B cell (primary cell): ENCODE results near the gene SOX13. TPM values are rescaled to one million over a fixed set of nuclear protein-coding genes. Genes with fewer than 3 reads are reported as not detected.

Source experiments
- ATAC-seq: fragments of 200-7000 bp; cut with Tn5 transposase; one replicate; pipeline ENCODE4 v1.10.0; 2021; ENCODE audit warnings: low read depth, mild to moderate bottlenecking, moderate number of reproducible peaks, moderate library complexity
- CTCF ChIA-PET: fragments of 350-600 bp; sonication (Branson Sonifier 250); formaldehyde crosslinking; loops from one replicate; lab custom pipeline; 2021; ENCODE audit warnings: antibody characterized with exemption, inconsistent platforms; lab: Charles Lee
- POLR2A ChIA-PET: fragments of 350-600 bp; sonication (Branson Sonifier 250); formaldehyde crosslinking; loops from one replicate; lab custom pipeline; 2021; ENCODE audit warnings: antibody characterized with exemption; lab: Charles Lee
- DNase-seq: peaks from one replicate; pipeline ENCODE4 v3.0.0; 2013
- H2AFZ ChIP-seq: 2 replicates; pipeline ENCODE4 v1.6.1; 2012; ENCODE audit warnings: mild to moderate bottlenecking, low read depth, low read length; ENCODE audit not compliant: insufficient read depth, poor library complexity, severe bottlenecking
- H3K27ac ChIP-seq, 2 donors: 1 replicate in 1 of 2; 2 replicates in 1 of 2; pipeline ENCODE4 v1.5.1; 2012 to 2013; ENCODE audit warnings: low read length in 2 of 2, mild to moderate bottlenecking in 2 of 2, moderate library complexity in 1 of 2
- H3K27me3 ChIP-seq, 4 experiments: fragments of 200-600 bp in 1 of 4; sonication (generic) in 1 of 4; replicated peaks in 1 of 4; 1 replicate in 2 of 4; 2 replicates in 2 of 4; pipeline versions ENCODE4 v1.6.1 to v1.7.0; 2013 to 2016; ENCODE audit warnings: low read length in 3 of 4, mild to moderate bottlenecking in 2 of 4, mixed read lengths in 1 of 4, moderate library complexity in 1 of 4; ENCODE audit not compliant: insufficient read depth in 4 of 4, control insufficient read depth in 3 of 4; ENCODE audit errors: control extremely low read depth in 1 of 4
- H3K36me3 ChIP-seq, 2 experiments: replicated peaks in 1 of 2; 1 replicate in 1 of 2; 2 replicates in 1 of 2; pipeline versions ENCODE4 v1.6.1 to v1.7.1; 2013; ENCODE audit warnings: low read length in 1 of 2; ENCODE audit not compliant: insufficient read depth in 2 of 2, control insufficient read depth in 1 of 2; ENCODE audit errors: control extremely low read depth in 1 of 2, extremely low read depth in 1 of 2
- H3K4me1 ChIP-seq, 2 donors: fragments of 200-600 bp in 1 of 2; sonication (generic) in 1 of 2; 1 replicate in 1 of 2; 2 replicates in 1 of 2; pipeline versions ENCODE4 v1.5.1 to v1.6.1; 2013 to 2017; ENCODE audit warnings: low read length in 2 of 2; ENCODE audit not compliant: control insufficient read depth in 2 of 2, insufficient read depth in 2 of 2
- H3K4me2 ChIP-seq: replicated peaks from 2 replicates; pipeline ENCODE3; 2012; ENCODE audit warnings: mild to moderate bottlenecking, low read depth, low read length; ENCODE audit not compliant: poor library complexity, severe bottlenecking
- H3K4me3 ChIP-seq, 5 experiments: fragments of 200-600 bp in 1 of 5; sonication (generic) in 1 of 5; 1 replicate in 3 of 5; 2 replicates in 2 of 5; pipeline versions ENCODE4 v1.5.1 to v1.7.0; 2011 to 2016; ENCODE audit warnings: low read length in 4 of 5, mild to moderate bottlenecking in 4 of 5, low read depth in 2 of 5, control low read depth in 1 of 5, moderate library complexity in 1 of 5; ENCODE audit not compliant: insufficient read depth in 1 of 5; ENCODE audit errors: control extremely low read depth in 1 of 5, extremely low read depth in 1 of 5
- H3K79me2 ChIP-seq: fragments of 200-600 bp; sonication (generic); one replicate; pipeline ENCODE4 v1.6.0; 2016; ENCODE audit warnings: low read length; ENCODE audit not compliant: control insufficient read depth, insufficient read depth
- H3K9ac ChIP-seq: fragments of 200-600 bp; sonication (generic); 2 replicates; pipeline ENCODE4 v1.6.1; 2017; ENCODE audit warnings: mild to moderate bottlenecking, low read length, moderate library complexity
- H3K9me3 ChIP-seq, 3 donors: one replicate each; pipeline versions ENCODE4 v1.6.1 to v1.7.1; 2013; ENCODE audit warnings: low read length in 2 of 3; ENCODE audit not compliant: control insufficient read depth in 2 of 3, insufficient read depth in 1 of 3; ENCODE audit errors: control extremely low read depth in 1 of 3
- H4K20me1 ChIP-seq: 2 replicates; pipeline ENCODE4 v1.6.0; 2012; ENCODE audit warnings: mild to moderate bottlenecking, low read length; ENCODE audit not compliant: insufficient read depth, control insufficient read depth, poor library complexity, severe bottlenecking
- H3K27ac Mint-ChIP-seq: one replicate; pipeline ENCODE4 v1.8.0; 2021; ENCODE audit warnings: mixed read lengths
- H3K27me3 Mint-ChIP-seq: one replicate; pipeline ENCODE4 v1.8.0; 2021; ENCODE audit warnings: mixed read lengths
- H3K4me1 Mint-ChIP-seq: one replicate; pipeline ENCODE4 v1.8.0; 2021; ENCODE audit warnings: mixed read lengths
- H3K4me3 Mint-ChIP-seq: one replicate; pipeline ENCODE4 v1.8.0; 2021; ENCODE audit warnings: mixed read lengths
- H3K9me3 Mint-ChIP-seq: one replicate; pipeline ENCODE4 v1.8.0; 2022; ENCODE audit warnings: mixed read lengths; ENCODE audit not compliant: insufficient read depth
- EZH2 ChIP-seq: IDR thresholded peaks from 2 replicates; pipeline ENCODE4 v1.6.1; 2012; ENCODE audit warnings: borderline replicate concordance, low read depth, mild to moderate bottlenecking, moderate library complexity, low read length; ENCODE audit not compliant: insufficient read depth, poor library complexity, severe bottlenecking
- WGBS: methylation state at CpG from one replicate; pipeline ENCODE4 v1.1.5; 2013; ENCODE audit warnings: missing lambda C conversion rate; ENCODE audit not compliant: insufficient coverage; 5-methylcytosine and 5-hydroxymethylcytosine counted together
- intact Hi-C: fragments of 100-400 bp; cut with micrococcal nuclease; formaldehyde crosslinking; loops from one replicate; pipeline ENCODE4 v1.10.0; 2022
- polyA plus RNA-seq: library from polyadenylated mRNA; depleted of rRNA; stranded (reverse); fragments of >200 nt; gene quantifications from 2 replicates; pipeline ENCODE4 v1.2.3, GENCODE V29; 2012
- total RNA-seq, 2 donors: library from RNA; stranded (reverse); fragments of 120-200 nt in 1 of 2; gene quantifications; 1 replicate in 1 of 2; 2 replicates in 1 of 2; pipeline versions ENCODE4 v1.2.3 to v1.2.4, GENCODE V29; 2013 to 2022
- TF ChIP-seq, protein P1 (sequence below): fragments of 200-600 bp; IDR thresholded peaks from one replicate; pipeline ENCODE4 v1.8.0; 2022; ENCODE audit warnings: antibody characterized with exemption, mild to moderate bottlenecking

SOX13 gene
- total and polyA plus RNA-seq, 2 donors (not counting 1 experiment from before 2014, with no cell fraction given): 0.15 to 1.3 TPM

DNA sequence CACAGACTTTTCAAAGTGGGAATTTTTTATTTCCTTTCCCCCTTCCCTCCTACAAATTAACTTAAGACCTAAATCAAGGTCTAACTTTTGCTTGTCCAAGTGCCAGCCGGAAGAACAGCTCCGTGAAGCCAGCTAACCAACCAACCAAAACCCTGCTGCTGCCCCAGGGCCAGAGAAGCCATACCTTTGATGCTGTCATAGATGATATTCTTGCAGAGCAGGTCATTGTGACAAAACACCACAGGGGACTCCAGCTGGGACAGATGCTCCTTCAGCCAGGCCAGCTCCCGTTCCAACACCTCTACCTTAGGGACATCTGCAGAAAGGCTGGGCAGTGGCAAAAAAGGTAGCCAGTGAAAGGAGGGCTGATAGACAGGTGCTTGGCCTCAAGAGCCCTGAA, 68.2 kb downstream of the SOX13 start:
- 92% methylated on average over 2 of the region's 3 CpGs for WGBS
- ChIA-PET POLR2A (no interaction called here), CTCF (interaction anchor here (1.7 kb wide), 1 partner anchor 12 kb away, joined by 7 read pairs; no protein-coding TSS in a partner anchor)
- H3K9me3 ChIP-seq: no peaks in the 10 kb centered on the region
- no peaks in the 10 kb centered on the region for H3K36me3 ChIP-seq
- peaks cover 29% of the 10 kb centered on the region for H3K27me3 Mint-ChIP-seq
- no peak overlapping the region for H2AFZ ChIP-seq
- no peak overlapping the region for H3K4me3 ChIP-seq
- no peaks in the 10 kb centered on the region for H3K4me1 Mint-ChIP-seq
- DNase-seq (no peak), ATAC-seq (no peak)
- H3K9me3 Mint-ChIP-seq: no peaks in the 10 kb centered on the region
- no peaks in the 10 kb centered on the region for H3K79me2 ChIP-seq
- no peaks in the 10 kb centered on the region for H3K27me3 ChIP-seq
- H3K27ac Mint-ChIP-seq: no peak overlapping the region
- no peak overlapping the region for H3K4me2 ChIP-seq
- H3K4me3 Mint-ChIP-seq: no peak overlapping the region
- TF ChIP-seq EZH2: no peak
- TF ChIP-seq, protein P1, sequence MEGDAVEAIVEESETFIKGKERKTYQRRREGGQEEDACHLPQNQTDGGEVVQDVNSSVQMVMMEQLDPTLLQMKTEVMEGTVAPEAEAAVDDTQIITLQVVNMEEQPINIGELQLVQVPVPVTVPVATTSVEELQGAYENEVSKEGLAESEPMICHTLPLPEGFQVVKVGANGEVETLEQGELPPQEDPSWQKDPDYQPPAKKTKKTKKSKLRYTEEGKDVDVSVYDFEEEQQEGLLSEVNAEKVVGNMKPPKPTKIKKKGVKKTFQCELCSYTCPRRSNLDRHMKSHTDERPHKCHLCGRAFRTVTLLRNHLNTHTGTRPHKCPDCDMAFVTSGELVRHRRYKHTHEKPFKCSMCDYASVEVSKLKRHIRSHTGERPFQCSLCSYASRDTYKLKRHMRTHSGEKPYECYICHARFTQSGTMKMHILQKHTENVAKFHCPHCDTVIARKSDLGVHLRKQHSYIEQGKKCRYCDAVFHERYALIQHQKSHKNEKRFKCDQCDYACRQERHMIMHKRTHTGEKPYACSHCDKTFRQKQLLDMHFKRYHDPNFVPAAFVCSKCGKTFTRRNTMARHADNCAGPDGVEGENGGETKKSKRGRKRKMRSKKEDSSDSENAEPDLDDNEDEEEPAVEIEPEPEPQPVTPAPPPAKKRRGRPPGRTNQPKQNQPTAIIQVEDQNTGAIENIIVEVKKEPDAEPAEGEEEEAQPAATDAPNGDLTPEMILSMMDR: no peak
- H3K4me1 ChIP-seq: no peaks in the 10 kb centered on the region
- H3K27ac ChIP-seq: no peak overlapping the region
- no peak overlapping the region for H3K9ac ChIP-seq
- H4K20me1 ChIP-seq: no peaks in the 10 kb centered on the region
- intact Hi-C loops: no loop called here

GRCh38 chr1:204142032-204142974, 69.4 kb downstream of the SOX13 start:
- no peak overlapping the region for H2AFZ ChIP-seq
- H3K79me2 ChIP-seq: no peaks in the 10 kb centered on the region
- H3K27ac Mint-ChIP-seq: no peak overlapping the region
- ChIA-PET POLR2A (no interaction called here), CTCF (interaction anchor here (1.7 kb wide), 1 partner anchor 13 kb away, joined by 7 read pairs; no protein-coding TSS in a partner anchor)
- H3K4me1 Mint-ChIP-seq: no peaks in the 10 kb centered on the region
- no peak overlapping the region for H3K4me3 Mint-ChIP-seq
- TF ChIP-seq, protein P1: no peak
- TF ChIP-seq EZH2: no peak
- WGBS: 84% methylated on average over 2 of the region's 5 CpGs
- no peaks in the 10 kb centered on the region for H3K27me3 ChIP-seq
- no peaks in the 10 kb centered on the region for H3K9me3 Mint-ChIP-seq
- H3K4me1 ChIP-seq: no peaks in the 10 kb centered on the region
- H3K4me2 ChIP-seq: no peak overlapping the region
- no peak overlapping the region for H3K4me3 ChIP-seq
- intact Hi-C loops: no loop called here
- H3K9ac ChIP-seq: no peak overlapping the region
- H3K36me3 ChIP-seq: no peaks in the 10 kb centered on the region
- DNase-seq: no peak
- no peak for ATAC-seq
- H3K9me3 ChIP-seq: no peaks in the 10 kb centered on the region
- H4K20me1 ChIP-seq: no peaks in the 10 kb centered on the region
- H3K27me3 Mint-ChIP-seq: peaks cover 27% of the 10 kb centered on the region
- H3K27ac ChIP-seq: no peak overlapping the region
